ENCODE data around the gene DPH7. TPM values are rescaled to one million over a fixed set of nuclear protein-coding genes. Genes with fewer than 3 reads are reported as not detected.
"Not testable (repeated sequence)": the region's sequence is repeated elsewhere in the genome, so short reads cannot be mapped to it uniquely, and the experiment has no call there.

Gene DPH7
- total RNA-seq, 1 donor from 2014 or later: 18.0 TPM

DNA sequence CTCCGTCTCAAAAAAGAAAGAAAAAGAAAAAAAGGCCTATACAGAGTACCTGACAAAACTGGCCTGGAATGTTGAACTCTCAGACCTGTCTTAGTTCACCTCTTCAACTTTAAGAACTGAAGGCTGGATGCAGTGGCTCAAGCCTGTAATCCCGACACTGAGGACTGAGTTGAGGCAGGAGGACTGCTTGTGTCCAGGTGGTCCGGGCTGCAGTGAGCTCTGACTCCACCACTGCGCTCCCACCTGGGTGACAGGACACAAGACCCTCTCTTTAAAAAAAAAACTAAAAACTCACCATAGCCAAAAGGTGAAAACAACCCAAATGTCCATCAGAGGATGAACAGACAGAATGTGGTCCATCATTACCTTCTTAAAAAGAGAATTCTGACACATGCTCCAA lies 20.6 kb downstream of the DPH7 start:
- TF ChIP-seq, protein P1, sequence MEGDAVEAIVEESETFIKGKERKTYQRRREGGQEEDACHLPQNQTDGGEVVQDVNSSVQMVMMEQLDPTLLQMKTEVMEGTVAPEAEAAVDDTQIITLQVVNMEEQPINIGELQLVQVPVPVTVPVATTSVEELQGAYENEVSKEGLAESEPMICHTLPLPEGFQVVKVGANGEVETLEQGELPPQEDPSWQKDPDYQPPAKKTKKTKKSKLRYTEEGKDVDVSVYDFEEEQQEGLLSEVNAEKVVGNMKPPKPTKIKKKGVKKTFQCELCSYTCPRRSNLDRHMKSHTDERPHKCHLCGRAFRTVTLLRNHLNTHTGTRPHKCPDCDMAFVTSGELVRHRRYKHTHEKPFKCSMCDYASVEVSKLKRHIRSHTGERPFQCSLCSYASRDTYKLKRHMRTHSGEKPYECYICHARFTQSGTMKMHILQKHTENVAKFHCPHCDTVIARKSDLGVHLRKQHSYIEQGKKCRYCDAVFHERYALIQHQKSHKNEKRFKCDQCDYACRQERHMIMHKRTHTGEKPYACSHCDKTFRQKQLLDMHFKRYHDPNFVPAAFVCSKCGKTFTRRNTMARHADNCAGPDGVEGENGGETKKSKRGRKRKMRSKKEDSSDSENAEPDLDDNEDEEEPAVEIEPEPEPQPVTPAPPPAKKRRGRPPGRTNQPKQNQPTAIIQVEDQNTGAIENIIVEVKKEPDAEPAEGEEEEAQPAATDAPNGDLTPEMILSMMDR (IDR thresholded peaks at IDR 0.05; ENCODE audit: borderline replicate concordance): no peak
- Histone ChIP-seq H3K4me3 (no peak overlapping the region), H3K9me3 (replicated peaks) (no peaks in the 10 kb centered on the region), H3K36me3 (peaks cover 74% of the 10 kb centered on the region), H3K27me3 (ENCODE audit: low read depth) (no peaks in the 10 kb centered on the region), H3K27ac (replicated peaks) (no peak overlapping the region), H3K4me1 (peaks cover 18% of the 10 kb centered on the region)
- no peak for DNase-seq
- intact Hi-C loops (cut with micrococcal nuclease): no loop called here

DNA sequence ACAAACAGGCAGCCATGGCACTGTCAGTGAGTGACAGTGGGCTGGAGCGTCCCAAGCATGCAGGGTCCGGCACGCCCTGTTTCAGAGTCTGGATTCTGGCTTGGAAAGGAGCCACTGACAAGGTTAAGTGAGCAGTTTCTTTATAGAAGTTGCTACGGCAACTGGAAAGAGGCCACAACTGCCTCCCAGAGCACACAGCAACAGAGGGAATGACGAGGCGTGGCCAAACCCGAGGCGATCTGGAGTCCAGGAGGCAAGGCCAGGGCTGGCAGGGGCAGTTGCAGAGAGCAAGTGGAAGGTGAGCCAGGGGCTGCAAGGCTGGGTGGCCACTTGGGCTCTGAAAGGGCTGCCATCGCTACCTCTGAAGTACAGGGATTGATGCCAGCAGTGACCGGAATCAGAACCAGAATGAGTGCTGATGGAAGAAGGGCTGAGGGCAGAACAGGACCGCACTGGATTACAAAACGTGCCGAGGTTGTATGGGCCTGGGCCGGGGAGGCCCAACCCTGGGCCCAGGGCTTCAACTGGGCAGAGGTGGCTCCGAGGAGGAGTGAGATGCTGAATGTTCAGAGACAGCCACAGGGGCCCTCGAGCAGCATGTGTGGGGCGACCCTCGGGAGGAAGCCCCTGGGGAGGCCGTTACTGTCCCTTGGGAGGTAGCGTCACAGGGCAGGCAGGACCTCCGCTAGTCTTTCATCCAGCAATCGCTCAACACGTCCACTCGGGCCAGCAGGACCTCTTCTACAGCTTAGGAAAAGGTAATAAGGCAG lies 22.5 kb downstream of the DPH7 start:
- no peaks in the 10 kb centered on the region for H3K9me3 ChIP-seq (replicated peaks)
- H3K27ac ChIP-seq (replicated peaks): peak overlapping the region; percentile 54
- TF ChIP-seq, protein P1 (IDR thresholded peaks at IDR 0.05; ENCODE audit: borderline replicate concordance): no peak
- no peak overlapping the region for H3K4me3 ChIP-seq
- peaks cover 32% of the 10 kb centered on the region for H3K4me1 ChIP-seq
- intact Hi-C loops (cut with micrococcal nuclease): no loop called here
- H3K36me3 ChIP-seq: peaks cover 63% of the 10 kb centered on the region
- DNase-seq: no peak
- H3K27me3 ChIP-seq (ENCODE audit: low read depth): no peaks in the 10 kb centered on the region

DNA sequence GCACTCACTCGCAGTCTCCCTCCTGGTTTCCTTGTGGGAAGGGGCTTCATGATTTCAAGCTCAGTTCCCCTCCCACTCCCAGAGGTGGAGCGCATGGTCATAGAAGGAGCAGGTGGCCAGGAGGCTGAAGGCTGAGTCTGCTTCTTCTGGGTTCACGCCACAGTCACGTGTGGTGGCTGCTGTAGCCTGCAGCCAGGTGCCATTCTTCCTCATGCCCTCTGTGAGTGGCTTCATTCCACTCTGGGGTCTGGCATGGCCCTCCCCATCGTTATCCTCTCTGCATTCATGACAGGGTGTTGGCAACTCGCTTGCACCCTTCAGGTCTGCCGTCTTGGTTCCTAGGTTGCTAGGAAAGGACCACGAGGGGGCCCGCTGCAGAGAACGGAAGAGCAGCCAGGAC lies 23.5 kb downstream of the DPH7 start:
- H3K27me3 ChIP-seq (ENCODE audit: low read depth): no peaks in the 10 kb centered on the region
- H3K4me3 ChIP-seq: no peak overlapping the region
- DNase-seq: no peak
- H3K36me3 ChIP-seq: peaks cover 62% of the 10 kb centered on the region
- H3K4me1 ChIP-seq: peaks cover 32% of the 10 kb centered on the region
- H3K9me3 ChIP-seq (replicated peaks): no peaks in the 10 kb centered on the region
- peak overlapping the region; percentile 54 for H3K27ac ChIP-seq (replicated peaks)
- TF ChIP-seq, protein P1 (IDR thresholded peaks at IDR 0.05; ENCODE audit: borderline replicate concordance): no peak
- intact Hi-C loops (cut with micrococcal nuclease): no loop called here

DNA sequence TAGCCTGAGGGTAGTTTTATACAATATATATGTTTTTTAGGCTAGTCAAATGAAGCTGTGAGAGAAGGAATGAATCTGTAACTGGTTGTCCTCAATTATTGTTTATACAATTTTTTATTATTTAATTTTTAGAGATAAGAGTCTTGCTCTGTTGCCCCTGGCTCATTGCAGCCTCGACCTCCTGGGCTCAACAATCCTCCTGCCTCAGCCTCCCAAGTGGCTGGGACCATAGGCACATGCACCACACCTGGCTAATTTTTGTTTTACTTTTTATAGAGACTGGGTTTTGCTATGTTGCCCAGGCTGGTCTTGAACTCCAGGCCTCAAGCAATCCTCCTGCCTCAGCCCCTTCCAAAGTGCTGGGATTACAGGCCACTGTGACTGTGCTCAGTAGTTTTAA lies 24.4 kb downstream of the DPH7 start:
- peaks cover 40% of the 10 kb centered on the region for H3K4me1 ChIP-seq
- no peaks in the 10 kb centered on the region for H3K27me3 ChIP-seq (ENCODE audit: low read depth)
- H3K27ac ChIP-seq (replicated peaks): no peak overlapping the region
- intact Hi-C loops (cut with micrococcal nuclease): no loop called here
- TF ChIP-seq, protein P1 (IDR thresholded peaks at IDR 0.05; ENCODE audit: borderline replicate concordance): no peak
- H3K9me3 ChIP-seq (replicated peaks): no peaks in the 10 kb centered on the region
- H3K4me3 ChIP-seq: no peak overlapping the region
- H3K36me3 ChIP-seq: peaks cover 54% of the 10 kb centered on the region
- no peak for DNase-seq

DNA sequence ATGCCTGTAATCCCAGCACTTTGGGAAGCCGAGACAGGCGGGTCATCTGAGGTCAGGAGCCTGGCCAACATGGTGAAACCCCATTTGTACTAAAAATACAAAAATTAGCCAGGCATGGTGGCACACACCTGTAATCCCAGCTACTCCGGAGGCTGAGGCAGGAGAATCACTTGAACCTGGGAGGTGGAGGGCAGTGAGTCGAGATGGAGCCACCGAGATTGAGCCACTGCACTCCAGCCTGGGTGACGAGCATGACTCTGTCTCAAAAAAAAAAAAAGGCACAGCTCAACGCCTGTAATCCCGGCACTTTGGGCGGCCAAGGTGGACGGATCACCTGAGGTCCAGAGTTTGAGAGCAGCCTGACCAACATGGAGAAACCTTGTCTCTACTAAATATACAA lies 25.1 kb downstream of the DPH7 start:
- H3K9me3 ChIP-seq (replicated peaks); H3K27me3 ChIP-seq (ENCODE audit: low read depth); H3K4me3 ChIP-seq; DNase-seq; H3K27ac ChIP-seq (replicated peaks); intact Hi-C loops (cut with micrococcal nuclease): not testable (repeated sequence)
- Histone ChIP-seq H3K36me3 (peaks cover 50% of the 10 kb centered on the region), H3K4me1 (peaks cover 47% of the 10 kb centered on the region)

DNA sequence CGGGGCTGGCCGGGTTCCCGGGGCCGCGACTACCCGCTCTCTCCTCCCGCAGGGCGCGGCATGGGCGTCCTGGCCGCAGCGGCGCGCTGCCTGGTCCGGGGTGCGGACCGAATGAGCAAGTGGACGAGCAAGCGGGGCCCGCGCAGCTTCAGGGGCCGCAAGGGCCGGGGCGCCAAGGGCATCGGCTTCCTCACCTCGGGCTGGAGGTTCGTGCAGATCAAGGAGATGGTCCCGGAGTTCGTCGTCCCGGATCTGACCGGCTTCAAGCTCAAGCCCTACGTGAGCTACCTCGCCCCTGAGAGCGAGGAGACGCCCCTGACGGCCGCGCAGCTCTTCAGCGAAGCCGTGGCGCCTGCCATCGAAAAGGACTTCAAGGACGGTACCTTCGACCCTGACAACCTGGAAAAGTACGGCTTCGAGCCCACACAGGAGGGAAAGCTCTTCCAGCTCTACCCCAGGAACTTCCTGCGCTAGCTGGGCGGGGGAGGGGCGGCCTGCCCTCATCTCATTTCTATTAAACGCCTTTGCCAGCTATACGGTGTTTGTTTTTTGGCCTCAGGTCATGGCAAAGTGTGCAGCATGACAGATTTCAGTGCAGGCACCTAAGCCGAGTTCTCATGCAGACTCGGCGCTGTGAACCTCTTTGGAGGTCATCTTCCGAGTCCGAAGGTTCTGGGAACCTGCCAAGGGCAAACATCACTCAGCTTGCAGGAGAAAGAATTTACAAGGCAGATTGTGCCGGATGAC lies 26.5 kb downstream of the DPH7 start:
- Histone ChIP-seq H3K9me3 (replicated peaks) (no peaks in the 10 kb centered on the region), H3K4me3 (peak overlapping the region; percentile 97), H3K4me1 (peaks cover 60% of the 10 kb centered on the region), H3K27me3 (ENCODE audit: low read depth) (no peaks in the 10 kb centered on the region), H3K36me3 (peaks cover 35% of the 10 kb centered on the region), H3K27ac (replicated peaks) (peak overlapping the region; percentile 99)
- DNase-seq: no peak
- TF ChIP-seq, protein P1 (IDR thresholded peaks at IDR 0.05; ENCODE audit: borderline replicate concordance): no peak
- intact Hi-C loops (cut with micrococcal nuclease): no loop called here

Data from left ventricle myocardium inferior (tissue), 1 donor.